ENCODE measurements around the gene RHEB. TPM values are rescaled to one million over a fixed set of nuclear protein-coding genes. Genes with fewer than 3 reads are reported as not detected.

Gene RHEB
- total RNA-seq, 1 donor from 2014 or later, result 88.5 TPM

GRCh38 chr7:151439855-151440798 lies 79.6 kb downstream of the RHEB start, which contains the start of gene CRYGN:
TSS of gene CRYGN (minus strand) at chr7:151440141. CDS start at chr7:151439917, 224 bp downstream.
- peaks cover 69% of the 10 kb centered on the region for H3K4me1 Mint-ChIP-seq
- H3K4me3 Mint-ChIP-seq, result peak within 1 kb of the TSS; percentile 62
- peak within 1 kb of the TSS; percentile 96 for H3K27ac Mint-ChIP-seq
- H3K27me3 Mint-ChIP-seq (ENCODE audit: low read depth), result no peaks in the 10 kb centered on the region
- no peaks in the 10 kb centered on the region for H3K9me3 Mint-ChIP-seq
- peak in 1 of 2 experiments; percentile 51 for DNase-seq (ENCODE audit: low spot score in 2 of 2, unreplicated experiment in 2 of 2)
- no peak for TF ChIP-seq CTCF (IDR thresholded peaks at IDR 0.05; ENCODE audit: unreplicated experiment)
- H3K36me3 Mint-ChIP-seq, result no peaks in the 10 kb centered on the region

- no peaks in the 10 kb centered on the region for H3K36me3 Mint-ChIP-seq
- DNase-seq (ENCODE audit: low spot score in 2 of 2, unreplicated experiment in 2 of 2), result no peak
- no peaks in the 10 kb centered on the region for H3K27me3 Mint-ChIP-seq (ENCODE audit: low read depth)
- peak overlapping the region; percentile 62 for H3K4me3 Mint-ChIP-seq
- H3K4me1 Mint-ChIP-seq, result peaks cover 67% of the 10 kb centered on the region
- no peaks in the 10 kb centered on the region for H3K9me3 Mint-ChIP-seq
- H3K27ac Mint-ChIP-seq, result peak overlapping the region; percentile 66
- TF ChIP-seq CTCF (IDR thresholded peaks at IDR 0.05; ENCODE audit: unreplicated experiment), result no peak
These were observed 80.7 kb downstream of the RHEB start for GRCh38 chr7:151438864-151439601.

GRCh38 chr7:151437866-151438516 lies 81.7 kb downstream of the RHEB start:
- H3K4me3 Mint-ChIP-seq, result no peak overlapping the region
- peaks cover 66% of the 10 kb centered on the region for H3K4me1 Mint-ChIP-seq
- no peaks in the 10 kb centered on the region for H3K36me3 Mint-ChIP-seq
- TF ChIP-seq CTCF (IDR thresholded peaks at IDR 0.05; ENCODE audit: unreplicated experiment), result no peak
- no peaks in the 10 kb centered on the region for H3K9me3 Mint-ChIP-seq
- DNase-seq (ENCODE audit: low spot score in 2 of 2, unreplicated experiment in 2 of 2), result no peak
- H3K27ac Mint-ChIP-seq, result peak overlapping the region; percentile 94
- no peaks in the 10 kb centered on the region for H3K27me3 Mint-ChIP-seq (ENCODE audit: low read depth)

GRCh38 chr7:151437159-151437553 lies 82.5 kb downstream of the RHEB start:
- no peak overlapping the region for H3K4me3 Mint-ChIP-seq
- no peaks in the 10 kb centered on the region for H3K9me3 Mint-ChIP-seq
- peaks cover 64% of the 10 kb centered on the region for H3K4me1 Mint-ChIP-seq
- H3K27ac Mint-ChIP-seq, result peak overlapping the region; percentile 94
- no peak for DNase-seq (ENCODE audit: low spot score in 2 of 2, unreplicated experiment in 2 of 2)
- H3K36me3 Mint-ChIP-seq, result no peaks in the 10 kb centered on the region
- no peaks in the 10 kb centered on the region for H3K27me3 Mint-ChIP-seq (ENCODE audit: low read depth)
- TF ChIP-seq CTCF (IDR thresholded peaks at IDR 0.05; ENCODE audit: unreplicated experiment), result no peak

GRCh38 chr7:151436446-151437158 lies 83.1 kb downstream of the RHEB start:
- peaks cover 60% of the 10 kb centered on the region for H3K4me1 Mint-ChIP-seq
- no peak for TF ChIP-seq CTCF (IDR thresholded peaks at IDR 0.05; ENCODE audit: unreplicated experiment)

More at GRCh38 chr7:151436446-151437158, 83.1 kb downstream of the RHEB start:
- no peak overlapping the region for H3K4me3 Mint-ChIP-seq
- peak overlapping the region; percentile 94 for H3K27ac Mint-ChIP-seq
- H3K9me3 Mint-ChIP-seq, result no peaks in the 10 kb centered on the region
- no peaks in the 10 kb centered on the region for H3K36me3 Mint-ChIP-seq
- DNase-seq (ENCODE audit: low spot score in 2 of 2, unreplicated experiment in 2 of 2), result no peak
- H3K27me3 Mint-ChIP-seq (ENCODE audit: low read depth), result no peaks in the 10 kb centered on the region

All from mesothelial cell of epicardium (in vitro differentiated cells).